ENCODE data around the gene ZNF687. TPM values are rescaled to one million over a fixed set of nuclear protein-coding genes. Genes with fewer than 3 reads are reported as not detected.

ZNF687 gene
- total RNA-seq, 1 donor: 15.9 TPM

DNA sequence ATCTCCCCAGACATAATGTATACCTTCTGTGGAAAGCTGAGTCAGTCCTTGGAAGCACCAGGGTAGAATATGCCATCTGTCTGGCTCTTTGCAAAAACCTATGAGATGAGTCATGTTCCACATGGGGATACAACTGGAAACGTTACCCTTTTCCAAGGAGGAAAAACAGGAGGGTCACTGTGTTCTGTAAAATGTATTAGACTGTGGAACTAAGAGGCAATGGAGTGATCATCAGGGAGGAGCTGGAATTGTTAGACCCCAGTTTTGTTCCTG lies 43.7 kb upstream of the ZNF687 start:
- Histone ChIP-seq H3K9me3 (ENCODE audit: low read depth, low read length) (no peaks in the 10 kb centered on the region), H3K79me2 (ENCODE audit: insufficient read depth, low read length) (peaks cover 31% of the 10 kb centered on the region), H3K27me3 (ENCODE audit: insufficient read depth, low read length) (no peaks in the 10 kb centered on the region), H3K4me3 (ENCODE audit: insufficient read depth, low read length) (no peak overlapping the region), H2AFZ (ENCODE audit: low read length) (no peak overlapping the region), H4K20me1 (ENCODE audit: insufficient read depth, low read length) (peaks cover 6% of the 10 kb centered on the region), H3K4me1 (ENCODE audit: insufficient read depth, low read length) (peaks cover 17% of the 10 kb centered on the region), H3K36me3 (ENCODE audit: insufficient read depth, low read length) (peaks cover 91% of the 10 kb centered on the region), H3K4me2 (ENCODE audit: insufficient read depth, low read length) (peak overlapping the region; percentile 35), H3K27ac (ENCODE audit: low read depth, low read length) (peak overlapping the region; percentile 42)
- peak; percentile 86 for DNase-seq (ENCODE audit: insufficient read length, low spot score, missing footprints)
- no peak for TF ChIP-seq CTCF (IDR thresholded peaks at IDR 0.05; ENCODE audit: extremely low read depth, low read depth, low read length)

GRCh38 chr1:151242442-151242841 lies 39.7 kb upstream of the ZNF687 start:
- DNase-seq (ENCODE audit: insufficient read length, low spot score, missing footprints): no peak
- H3K36me3 ChIP-seq (ENCODE audit: insufficient read depth, low read length): peaks cover 87% of the 10 kb centered on the region
- H3K9me3 ChIP-seq (ENCODE audit: low read depth, low read length): no peaks in the 10 kb centered on the region
- no peak overlapping the region for H3K27ac ChIP-seq (ENCODE audit: low read depth, low read length)
- H4K20me1 ChIP-seq (ENCODE audit: insufficient read depth, low read length): peaks cover 7% of the 10 kb centered on the region
- TF ChIP-seq CTCF (IDR thresholded peaks at IDR 0.05; ENCODE audit: extremely low read depth, low read depth, low read length): no peak
- H3K79me2 ChIP-seq (ENCODE audit: insufficient read depth, low read length): peaks cover 14% of the 10 kb centered on the region
- no peak overlapping the region for H2AFZ ChIP-seq (ENCODE audit: low read length)
- H3K4me1 ChIP-seq (ENCODE audit: insufficient read depth, low read length): peaks cover 15% of the 10 kb centered on the region
- no peaks in the 10 kb centered on the region for H3K27me3 ChIP-seq (ENCODE audit: insufficient read depth, low read length)
- no peak overlapping the region for H3K4me2 ChIP-seq (ENCODE audit: insufficient read depth, low read length)
- no peak overlapping the region for H3K4me3 ChIP-seq (ENCODE audit: insufficient read depth, low read length)

DNA sequence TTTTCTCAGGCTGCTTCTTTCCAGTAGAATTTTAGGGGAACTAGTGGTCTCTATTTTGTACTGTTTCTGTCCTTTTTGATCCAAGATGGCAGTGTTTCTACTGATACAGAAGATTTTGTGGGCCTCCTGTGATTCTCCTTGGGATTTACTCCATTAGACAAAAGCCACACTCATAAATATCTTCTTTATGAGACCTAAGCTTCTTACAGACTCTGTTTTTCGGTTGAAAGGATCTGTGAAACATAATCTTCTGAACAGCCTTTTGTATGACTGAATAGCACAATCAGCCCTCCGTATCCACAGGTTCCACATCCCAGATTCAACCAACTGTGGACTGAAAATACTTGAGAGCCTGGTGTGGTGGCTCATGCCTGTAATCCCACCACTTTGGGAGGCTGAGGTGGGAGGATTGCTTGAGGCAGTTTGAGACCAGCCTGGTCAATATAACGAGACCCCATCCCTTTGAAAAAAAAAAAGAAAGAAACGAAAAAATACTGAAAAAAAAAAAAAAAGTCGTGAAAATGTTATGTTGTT lies 38.3 kb upstream of the ZNF687 start:
- peaks cover 2% of the 10 kb centered on the region for H4K20me1 ChIP-seq (ENCODE audit: insufficient read depth, low read length)
- H3K4me2 ChIP-seq (ENCODE audit: insufficient read depth, low read length): no peak overlapping the region
- H3K4me3 ChIP-seq (ENCODE audit: insufficient read depth, low read length): no peak overlapping the region
- TF ChIP-seq CTCF (IDR thresholded peaks at IDR 0.05; ENCODE audit: extremely low read depth, low read depth, low read length): no peak
- no peaks in the 10 kb centered on the region for H3K27me3 ChIP-seq (ENCODE audit: insufficient read depth, low read length)
- H3K36me3 ChIP-seq (ENCODE audit: insufficient read depth, low read length): peaks cover 92% of the 10 kb centered on the region
- H3K4me1 ChIP-seq (ENCODE audit: insufficient read depth, low read length): peaks cover 1% of the 10 kb centered on the region
- H3K79me2 ChIP-seq (ENCODE audit: insufficient read depth, low read length): peaks cover 14% of the 10 kb centered on the region
- DNase-seq (ENCODE audit: insufficient read length, low spot score, missing footprints): no peak
- H2AFZ ChIP-seq (ENCODE audit: low read length): no peak overlapping the region
- no peak overlapping the region for H3K27ac ChIP-seq (ENCODE audit: low read depth, low read length)
- no peaks in the 10 kb centered on the region for H3K9me3 ChIP-seq (ENCODE audit: low read depth, low read length)

- DNase-seq (ENCODE audit: insufficient read length, low spot score, missing footprints): no peak
- H4K20me1 ChIP-seq (ENCODE audit: insufficient read depth, low read length): peaks cover 2% of the 10 kb centered on the region
- H3K4me2 ChIP-seq (ENCODE audit: insufficient read depth, low read length): no peak overlapping the region
- no peak for TF ChIP-seq CTCF (IDR thresholded peaks at IDR 0.05; ENCODE audit: extremely low read depth, low read depth, low read length)
- H3K4me1 ChIP-seq (ENCODE audit: insufficient read depth, low read length): no peaks in the 10 kb centered on the region
- H3K27me3 ChIP-seq (ENCODE audit: insufficient read depth, low read length): no peaks in the 10 kb centered on the region
- no peak overlapping the region for H3K4me3 ChIP-seq (ENCODE audit: insufficient read depth, low read length)
- H3K9me3 ChIP-seq (ENCODE audit: low read depth, low read length): no peaks in the 10 kb centered on the region
- H3K27ac ChIP-seq (ENCODE audit: low read depth, low read length): no peak overlapping the region
- H3K36me3 ChIP-seq (ENCODE audit: insufficient read depth, low read length): peaks cover 85% of the 10 kb centered on the region
- H2AFZ ChIP-seq (ENCODE audit: low read length): no peak overlapping the region
- H3K79me2 ChIP-seq (ENCODE audit: insufficient read depth, low read length): peaks cover 8% of the 10 kb centered on the region
Measured at GRCh38 chr1:151246786-151247185, 35.3 kb upstream of the ZNF687 start.

Measured in osteoblast (primary cell).